GM12874 (cell line): ENCODE data around the gene HIF3A.

Source experiments
- CTCF ChIP-seq: IDR thresholded peaks from 2 replicates; pipeline ENCODE4 v1.5.1; 2011; ENCODE audit warnings: low read depth, mild to moderate bottlenecking, control low read depth, low read length, moderate library complexity; ENCODE audit not compliant: insufficient read depth

The HIF3A gene

DNA sequence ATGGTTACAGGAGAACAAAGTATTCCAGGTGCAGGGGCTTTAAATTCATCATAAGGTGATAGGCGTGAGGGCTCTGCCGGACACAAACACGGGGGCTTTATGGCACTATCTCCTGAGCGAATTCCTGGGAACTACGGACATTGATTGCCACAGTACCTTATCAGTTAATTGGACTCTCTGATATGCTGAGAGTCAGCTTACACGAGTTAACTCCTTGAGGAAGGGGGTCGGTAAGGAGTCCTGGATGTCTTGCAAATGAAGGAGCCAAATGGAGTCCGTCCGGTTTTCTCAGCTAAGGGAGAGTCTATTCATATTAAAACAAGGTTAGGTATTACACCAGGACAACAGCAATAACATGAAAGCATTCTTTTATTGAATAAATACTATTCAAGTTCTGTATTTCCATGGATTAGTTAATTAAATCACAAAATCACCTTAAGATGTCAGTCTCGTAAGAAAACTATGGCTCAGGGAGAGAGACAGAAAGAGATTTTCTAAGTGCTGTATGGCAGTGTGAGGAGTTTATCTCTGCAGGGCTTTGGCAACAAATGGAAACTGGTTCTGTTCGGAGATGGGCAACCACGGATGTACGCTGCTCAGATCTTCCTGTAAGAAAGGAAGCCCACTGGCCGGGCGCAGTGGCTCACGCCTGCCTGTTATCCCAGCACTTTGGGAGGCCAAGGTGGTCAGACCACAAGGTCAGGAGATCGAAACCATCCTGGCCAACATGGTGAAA is 26.2 kb upstream of the HIF3A start:
- no peak for TF ChIP-seq CTCF

DNA sequence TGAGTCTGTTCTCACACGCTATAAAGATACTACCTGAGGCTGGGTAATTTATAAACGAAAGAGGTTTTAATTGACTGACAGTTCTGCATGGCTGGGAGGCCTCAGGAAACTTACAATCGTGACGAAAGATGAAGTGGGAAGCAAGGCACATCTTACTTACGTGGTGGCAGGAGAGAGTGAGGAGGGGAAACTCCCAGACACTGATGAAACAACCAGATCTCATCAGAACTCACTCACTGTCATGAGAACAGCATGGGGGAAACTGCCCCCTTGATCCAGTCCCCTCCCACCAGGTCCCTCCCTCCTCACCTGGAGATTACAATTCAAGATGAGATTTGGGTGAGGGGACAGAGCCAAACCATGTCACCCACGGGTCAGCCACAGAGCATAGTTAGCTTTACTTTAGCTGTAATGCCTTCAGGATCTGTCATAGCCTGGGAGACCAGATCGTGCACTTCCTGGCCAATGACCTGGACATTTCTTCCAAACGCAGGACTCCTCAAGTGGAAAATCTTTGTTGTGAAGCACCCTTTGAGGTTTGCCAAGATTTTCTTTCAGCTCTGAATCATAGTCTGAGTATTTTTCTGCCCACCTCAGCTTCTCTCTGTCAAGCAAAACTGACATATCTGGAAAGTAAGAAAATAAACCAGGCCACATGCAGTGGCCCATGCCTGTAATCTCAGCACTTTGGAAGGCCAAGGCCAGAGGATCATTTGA is 25.2 kb upstream of the HIF3A start:
- TF ChIP-seq CTCF: no peak

DNA sequence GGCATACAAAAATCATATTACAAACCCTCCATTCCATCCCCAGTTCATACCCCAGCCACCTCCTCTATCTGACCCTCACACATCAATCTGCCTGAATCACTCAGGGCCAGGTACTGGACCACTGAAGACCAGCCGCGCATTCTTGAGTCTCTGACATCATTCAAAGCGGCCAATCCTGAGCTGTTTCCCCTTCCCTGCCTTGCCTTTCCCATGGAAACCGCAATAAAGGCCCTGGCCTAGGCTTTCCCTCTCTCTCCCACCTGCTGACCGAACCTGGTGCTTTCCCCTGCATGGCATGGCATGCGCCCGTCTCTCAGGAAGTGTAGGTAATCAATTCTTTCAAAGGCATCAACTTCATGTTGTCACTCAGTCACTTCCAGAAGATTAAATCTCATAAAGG is 17.7 kb upstream of the HIF3A start:
- TF ChIP-seq CTCF: no peak

GRCh38 chr19:46283771-46284170 is 13.1 kb upstream of the HIF3A start:
- no peak for TF ChIP-seq CTCF

GRCh38 chr19:46284635-46285034 is 12.2 kb upstream of the HIF3A start:
- TF ChIP-seq CTCF: no peak

DNA sequence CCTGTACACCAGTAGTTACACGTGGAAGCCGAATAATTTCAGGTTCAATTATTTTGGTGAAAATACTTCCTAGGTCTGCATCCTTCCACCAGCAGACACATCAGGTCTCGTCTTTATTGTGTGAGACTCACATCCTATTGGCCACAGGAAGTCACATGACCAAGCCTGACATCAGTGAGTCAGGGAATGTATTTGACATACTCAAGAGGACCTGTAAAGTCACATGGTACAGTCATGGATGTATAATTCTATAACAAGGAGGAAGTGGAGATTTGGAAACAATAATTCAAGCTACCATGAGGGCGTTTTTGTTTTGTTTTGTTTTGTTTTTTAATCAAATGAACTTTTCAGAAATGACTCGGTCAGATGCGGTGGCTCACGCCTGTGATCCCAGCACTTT is 9.3 kb upstream of the HIF3A start:
- TF ChIP-seq CTCF: no peak

DNA sequence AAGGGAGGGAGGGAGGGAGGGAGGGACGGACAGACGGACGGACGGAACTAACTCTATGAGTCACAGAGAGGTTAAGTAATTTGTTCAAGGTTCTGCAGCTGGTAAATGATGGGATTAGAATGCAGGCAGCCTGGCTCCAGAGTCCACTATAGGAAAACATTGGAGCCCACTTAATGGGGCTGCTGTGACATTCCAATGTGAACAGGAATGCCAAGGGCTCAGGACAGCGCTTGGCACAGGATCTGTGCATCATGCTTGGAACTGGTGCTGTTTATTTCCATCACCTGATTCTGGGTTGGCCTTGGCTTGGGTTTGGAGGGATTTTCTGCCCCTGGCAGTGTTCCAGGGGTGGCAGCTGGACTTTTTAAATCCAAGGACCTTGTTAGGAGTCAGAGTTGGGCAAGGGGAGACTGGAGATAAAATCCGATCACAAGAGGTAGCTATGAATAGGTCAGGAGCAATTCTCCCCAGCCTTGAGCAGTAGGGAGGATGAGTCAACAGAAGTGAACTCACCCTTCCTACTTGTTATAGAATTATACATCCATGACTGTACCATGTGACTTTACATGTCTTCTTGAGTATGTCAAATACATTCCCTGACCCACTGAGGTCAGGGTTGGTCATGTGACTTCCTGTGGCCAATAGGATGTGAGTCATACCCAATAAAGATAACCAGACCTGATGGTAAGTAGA is 7.8 kb upstream of the HIF3A start:
- TF ChIP-seq CTCF: no peak
